GM23248 (cell line): Measurements from ENCODE around the gene LSM14B. TPM values are rescaled to one million over a fixed set of nuclear protein-coding genes. Genes with fewer than 3 reads are reported as not detected.

ENCODE experiments used
- DNase-seq: peaks from one replicate; pipeline ENCODE4 v3.0.0-alpha.2; 2015
- H2AFZ ChIP-seq: fragments of 200-600 bp; sonication (generic); 2 replicates; pipeline ENCODE4 v1.6.1; 2016; ENCODE audit warnings: antibody characterized with exemption
- H3F3A ChIP-seq: fragments of 200-600 bp; sonication (generic); 2 replicates; pipeline ENCODE4 v1.6.1; 2016; ENCODE audit warnings: mild to moderate bottlenecking, antibody characterized with exemption, mixed run types; ENCODE audit not compliant: insufficient read depth
- H3K27ac ChIP-seq: fragments of 200-600 bp; sonication (generic); 2 replicates; pipeline ENCODE4 v1.5.1; 2016; ENCODE audit warnings: mild to moderate bottlenecking
- H3K27me3 ChIP-seq: fragments of 200-600 bp; sonication (generic); replicated peaks from 2 replicates; pipeline ENCODE4 v1.6.1; 2016; ENCODE audit warnings: mild to moderate bottlenecking; ENCODE audit not compliant: insufficient read depth
- H3K36me3 ChIP-seq: fragments of 200-600 bp; sonication (generic); 2 replicates; pipeline ENCODE4 v1.6.1; 2016; ENCODE audit warnings: low read depth, mild to moderate bottlenecking
- H3K4me1 ChIP-seq: fragments of 200-600 bp; sonication (generic); 2 replicates; pipeline ENCODE4 v1.6.1; 2016; ENCODE audit warnings: mild to moderate bottlenecking; ENCODE audit not compliant: insufficient read depth
- H3K4me2 ChIP-seq: fragments of 200-600 bp; sonication (generic); one replicate; pipeline ENCODE4 v1.6.1; 2016; ENCODE audit warnings: mild to moderate bottlenecking; ENCODE audit not compliant: unreplicated experiment
- H3K4me3 ChIP-seq: fragments of 200-600 bp; sonication (generic); 2 replicates; pipeline ENCODE4 v1.5.1; 2016; ENCODE audit warnings: mild to moderate bottlenecking
- H3K79me2 ChIP-seq: fragments of 200-600 bp; sonication (generic); 2 replicates; pipeline ENCODE4 v1.6.1; 2016; ENCODE audit warnings: mild to moderate bottlenecking; ENCODE audit not compliant: insufficient read depth
- H3K9ac ChIP-seq: fragments of 200-600 bp; sonication (generic); 2 replicates; pipeline ENCODE4 v1.6.1; 2016; ENCODE audit warnings: mild to moderate bottlenecking
- H3K9me2 ChIP-seq: fragments of 200-600 bp; sonication (generic); 2 replicates; pipeline ENCODE4 v1.6.1; 2016; ENCODE audit warnings: mixed run types, mild to moderate bottlenecking, moderate library complexity; ENCODE audit not compliant: insufficient read depth
- H3K9me3 ChIP-seq: fragments of 200-600 bp; sonication (generic); one replicate; pipeline ENCODE4 v1.6.1; 2017; ENCODE audit warnings: low read depth
- H4K20me1 ChIP-seq: fragments of 200-600 bp; sonication (generic); 2 replicates; pipeline ENCODE4 v1.6.0; 2016; ENCODE audit not compliant: insufficient read depth
- EZH2 ChIP-seq: fragments of 200-600 bp; sonication (generic); IDR thresholded peaks from 2 replicates; pipeline ENCODE4 v1.6.1; 2018; ENCODE audit warnings: antibody characterized with exemption, mild to moderate bottlenecking; ENCODE audit not compliant: insufficient read depth, poor library complexity, severe bottlenecking
- EZH2phosphoT487 ChIP-seq: fragments of 200-600 bp; sonication (generic); IDR thresholded peaks from 2 replicates; pipeline ENCODE4 v1.6.1; 2018; ENCODE audit warnings: antibody characterized with exemption, moderate library complexity, mild to moderate bottlenecking, low read depth; ENCODE audit not compliant: insufficient read depth
- WGBS, 2 experiments: methylation state at CpG; one replicate each; pipeline ENCODE4 v1.1.6; 2015 to 2017; ENCODE audit warnings: low lambda C conversion rate in 2 of 2, low coverage in 1 of 2; ENCODE audit errors: missing lambda C conversion rate in 2 of 2; 5-methylcytosine and 5-hydroxymethylcytosine counted together
- in situ Hi-C: fragments of 300-500 bp; cut with MboI; formaldehyde crosslinking; loops from 2 replicates; pipeline ENCODE4 v1.15.0; 2020
- polyA plus RNA-seq: library from polyadenylated mRNA; unstranded; fragments of >200 nt; fragmentation: Nextera tagmentation; extraction: Ambion mirVana; gene quantifications from 2 replicates; pipeline ENCODE4 v1.2.1, GENCODE V29; 2016
- total RNA-seq: library from RNA; depleted of rRNA; stranded (reverse); fragments of >200 nt; shearing (Covaris generic); gene quantifications from 2 replicates; pipeline ENCODE4 v1.2.3, GENCODE V29; 2014

LSM14B gene
- total and polyA plus RNA-seq, 2 experiments from 2014 or later: 1.3 to 28.0 TPM

- H3K36me3 ChIP-seq: no peaks in the 10 kb centered on the region
- H4K20me1 ChIP-seq: no peaks in the 10 kb centered on the region
- no peak overlapping the region for H3K27ac ChIP-seq
- no peaks in the 10 kb centered on the region for H3K4me1 ChIP-seq
- H3K4me2 ChIP-seq: no peak overlapping the region
- in situ Hi-C loops: no loop called here
- no peaks in the 10 kb centered on the region for H3K27me3 ChIP-seq
- TF ChIP-seq EZH2phosphoT487: no peak
- no peak for TF ChIP-seq EZH2
- 51 to 55% methylated on average over 4 of the region's 4 CpGs for WGBS, 2 experiments
- H3F3A ChIP-seq: no peaks in the 10 kb centered on the region
- DNase-seq: no peak
- H3K9ac ChIP-seq: no peak overlapping the region
- H3K9me2 ChIP-seq: no peaks in the 10 kb centered on the region
- H3K4me3 ChIP-seq: no peak overlapping the region
- H3K79me2 ChIP-seq: no peaks in the 10 kb centered on the region
- no peak overlapping the region for H2AFZ ChIP-seq
- H3K9me3 ChIP-seq: no peaks in the 10 kb centered on the region
Observed at GRCh38 chr20:62101078-62101477, 21.2 kb upstream of the LSM14B start.

DNA sequence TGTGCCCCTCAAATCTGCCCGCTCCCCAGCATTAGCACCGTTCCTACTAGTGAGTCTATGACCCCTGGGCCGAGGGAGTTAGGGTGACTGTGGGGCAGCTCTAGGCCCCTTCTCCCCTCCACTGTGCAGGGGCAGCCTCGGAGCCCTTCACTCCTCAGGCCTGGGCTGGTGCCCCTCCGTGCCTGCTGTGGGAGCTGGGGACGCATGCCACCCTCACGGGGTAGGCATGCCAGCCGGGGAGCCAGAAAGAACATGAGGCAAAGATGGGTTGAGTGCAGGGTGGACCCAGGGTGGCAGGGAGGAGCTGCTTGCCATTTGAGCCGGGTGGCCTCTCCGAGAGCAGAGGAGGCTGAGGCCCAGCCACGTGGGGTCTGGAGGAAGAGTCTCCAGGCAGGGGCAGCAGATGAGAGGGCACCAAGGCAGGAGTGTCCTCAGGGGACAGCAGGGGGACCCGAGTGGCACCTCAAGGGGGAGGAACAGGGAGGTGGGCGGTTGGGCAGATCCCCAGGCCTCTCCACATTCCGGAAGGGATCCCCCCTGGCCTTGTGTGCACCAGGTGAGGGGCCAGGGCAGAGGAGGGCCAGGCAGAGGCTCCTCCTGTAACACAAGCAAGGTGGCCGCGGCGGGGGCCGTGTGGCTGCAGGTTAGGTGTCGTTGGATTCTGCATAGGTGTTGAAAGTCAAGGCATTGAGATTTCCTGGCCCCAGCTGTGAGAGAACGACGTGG, 18.6 kb upstream of the LSM14B start:
- H3K27ac ChIP-seq: no peak overlapping the region
- H3K79me2 ChIP-seq: no peaks in the 10 kb centered on the region
- TF ChIP-seq EZH2phosphoT487 (no peak), EZH2 (no peak)
- H3K9ac ChIP-seq: no peak overlapping the region
- H3K27me3 ChIP-seq: no peaks in the 10 kb centered on the region
- in situ Hi-C loops: no loop called here
- H4K20me1 ChIP-seq: no peaks in the 10 kb centered on the region
- no peaks in the 10 kb centered on the region for H3K9me2 ChIP-seq
- DNase-seq: no peak
- no peaks in the 10 kb centered on the region for H3K4me1 ChIP-seq
- no peaks in the 10 kb centered on the region for H3K36me3 ChIP-seq
- no peak overlapping the region for H3K4me2 ChIP-seq
- WGBS, 2 experiments: 31 to 37% methylated on average over 21 of the region's 21 CpGs
- H2AFZ ChIP-seq: no peak overlapping the region
- no peaks in the 10 kb centered on the region for H3F3A ChIP-seq
- H3K4me3 ChIP-seq: no peak overlapping the region
- no peaks in the 10 kb centered on the region for H3K9me3 ChIP-seq

DNA sequence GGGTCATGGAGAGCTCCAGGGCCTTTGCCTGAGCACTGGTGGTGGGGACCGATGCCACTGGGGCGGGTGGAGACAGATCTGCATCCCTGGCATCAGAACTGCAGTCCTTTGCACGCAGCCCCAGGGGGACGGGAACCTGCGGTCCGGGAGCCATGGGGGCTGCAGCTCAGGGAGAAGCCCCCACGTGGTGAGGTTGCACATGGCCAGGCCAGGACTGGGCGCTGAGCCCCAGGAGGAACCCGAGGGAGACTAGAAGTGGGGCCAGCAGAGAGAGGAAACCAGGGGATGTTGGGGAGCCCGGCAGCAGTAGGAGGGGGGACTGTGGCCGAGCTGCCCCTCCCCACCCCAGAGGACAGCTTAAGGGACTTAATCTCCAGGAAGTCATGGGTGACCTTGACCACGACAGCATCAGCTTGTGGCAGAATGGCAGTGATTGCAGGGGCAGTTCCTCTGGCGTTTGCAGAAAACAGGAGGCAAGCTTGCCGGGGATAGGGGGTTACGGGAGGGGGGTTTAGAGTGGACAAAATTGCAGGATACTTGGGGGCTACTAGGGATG, 18.0 kb upstream of the LSM14B start:
- 25 to 31% methylated on average over 12 to 15 of the region's 15 CpGs for WGBS, 2 experiments

GRCh38 chr20:62104791-62105345, 17.4 kb upstream of the LSM14B start:
- WGBS, 2 experiments: 8 to 11% methylated on average over 4 to 7 of the region's 7 CpGs
- no peak for TF ChIP-seq EZH2
- no peak for TF ChIP-seq EZH2phosphoT487
- no peaks in the 10 kb centered on the region for H3K9me3 ChIP-seq

More for the DNA sequence above, 18.0 kb upstream of the LSM14B start:
- Histone ChIP-seq H2AFZ (no peak overlapping the region), H3K27me3 (no peaks in the 10 kb centered on the region), H3F3A (no peaks in the 10 kb centered on the region), H3K79me2 (no peaks in the 10 kb centered on the region), H3K4me2 (no peak overlapping the region), H3K4me3 (no peak overlapping the region), H4K20me1 (no peaks in the 10 kb centered on the region), H3K36me3 (no peaks in the 10 kb centered on the region), H3K4me1 (no peaks in the 10 kb centered on the region), H3K9ac (no peak overlapping the region), H3K9me3 (no peaks in the 10 kb centered on the region), H3K27ac (no peak overlapping the region), H3K9me2 (no peaks in the 10 kb centered on the region)
- TF ChIP-seq EZH2 (no peak), EZH2phosphoT487 (no peak)
- in situ Hi-C loops: no loop called here
- no peak for DNase-seq

More at GRCh38 chr20:62104791-62105345, 17.4 kb upstream of the LSM14B start:
- Histone ChIP-seq H3K4me3 (no peak overlapping the region), H3F3A (no peaks in the 10 kb centered on the region), H3K4me2 (no peak overlapping the region), H3K27ac (no peak overlapping the region), H3K27me3 (no peaks in the 10 kb centered on the region), H3K4me1 (no peaks in the 10 kb centered on the region), H4K20me1 (no peaks in the 10 kb centered on the region), H3K36me3 (no peaks in the 10 kb centered on the region), H3K79me2 (no peaks in the 10 kb centered on the region), H2AFZ (no peak overlapping the region), H3K9ac (no peak overlapping the region), H3K9me2 (no peaks in the 10 kb centered on the region)
- peak; percentile 68 for DNase-seq
- in situ Hi-C loops: no loop called here
